ENCODE data around the gene NSMCE4A. TPM values are rescaled to one million over a fixed set of nuclear protein-coding genes. Genes with fewer than 3 reads are reported as not detected.
"Not testable (repeated sequence)": the region's sequence is repeated elsewhere in the genome, so short reads cannot be mapped to it uniquely, and the experiment has no call there.

Gene NSMCE4A
- total and polyA plus RNA-seq, 7 donors = 10.7 to 41.9 (median 15.3) TPM

GRCh38 chr10:122007415-122007814, 32.4 kb upstream of the NSMCE4A start:
- Histone ChIP-seq H3K27ac (peak overlapping the region; percentile 98), H3K9me3 (peaks cover under 1% of the 10 kb centered on the region), H3K36me3 (ENCODE audit: insufficient read depth in 1 of 2, low read depth in 1 of 2) (peaks cover 0 to 6% of the 10 kb centered on the region in 2 donors), H3K4me1 (peaks cover 55% of the 10 kb centered on the region), H3K4me3 (peak overlapping the region; percentile 9), H3K27me3 (ENCODE audit: insufficient read depth in 3 of 3, low read length in 2 of 3) (no peaks in the 10 kb centered on the region)
- TF ChIP-seq CTCF (IDR thresholded peaks at IDR 0.05) = no peak
- ATAC-seq (no peak), DNase-seq (no peak)
- WGBS, 3 donors = 19 to 48% (median 34%) methylated on average over 3 of the region's 3 CpGs
- intact Hi-C loops (cut with DNase I) = no loop called here

GRCh38 chr10:122001698-122002097, 26.7 kb upstream of the NSMCE4A start:
- Histone ChIP-seq H3K27me3 (ENCODE audit: insufficient read depth in 3 of 3, low read length in 2 of 3) (no peaks in the 10 kb centered on the region), H3K9me3 (peaks cover 10% of the 10 kb centered on the region), H3K4me1 (peaks cover 29% of the 10 kb centered on the region), H3K4me3 (no peak overlapping the region), H3K36me3 (ENCODE audit: insufficient read depth in 1 of 2, low read depth in 1 of 2) (peaks cover 0 to 12% of the 10 kb centered on the region in 2 donors), H3K27ac (peak overlapping the region; percentile 98)
- DNase-seq = no peak
- WGBS, 3 donors = 44 to 67% (median 49%) methylated on average over 1 of the region's 1 CpG
- intact Hi-C loops (cut with DNase I) = no loop called here
- TF ChIP-seq CTCF (IDR thresholded peaks at IDR 0.05) = no peak
- no peak for ATAC-seq

- TF ChIP-seq CTCF (IDR thresholded peaks at IDR 0.05) = no peak
- Histone ChIP-seq H3K27me3 (ENCODE audit: insufficient read depth in 3 of 3, low read length in 2 of 3) (no peaks in the 10 kb centered on the region), H3K9me3 (peaks cover 10% of the 10 kb centered on the region), H3K4me3 (peak overlapping the region; percentile 73), H3K27ac (peak overlapping the region; percentile 98), H3K36me3 (ENCODE audit: insufficient read depth in 1 of 2, low read depth in 1 of 2) (peaks cover 0 to 12% of the 10 kb centered on the region in 2 donors), H3K4me1 (peaks cover 29% of the 10 kb centered on the region)
- WGBS, 3 donors = 27 to 33% (median 30%) methylated on average over 4 of the region's 4 CpGs
- ATAC-seq (peak; percentile 55 to 70 (median 62)), DNase-seq (no peak)
- intact Hi-C loops (cut with DNase I) = loop anchor here in 1 of 2 donors (5.0 kb wide), 1 partner anchor 43 kb away; no protein-coding TSS in a partner anchor
Observed at GRCh38 chr10:121999301-121999700, 24.3 kb upstream of the NSMCE4A start.

GRCh38 chr10:121998462-121998861, 23.4 kb upstream of the NSMCE4A start:
- WGBS, 3 donors = 24 to 36% (median 28%) methylated on average over 6 of the region's 6 CpGs
- ATAC-seq (peak in 2 of 4 donors; percentile 11 to 32), DNase-seq (no peak)
- Histone ChIP-seq H3K4me3 (peak overlapping the region; percentile 73), H3K27ac (peak overlapping the region; percentile 98), H3K36me3 (ENCODE audit: insufficient read depth in 1 of 2, low read depth in 1 of 2) (peaks cover 0 to 12% of the 10 kb centered on the region in 2 donors), H3K27me3 (ENCODE audit: insufficient read depth in 3 of 3, low read length in 2 of 3) (no peaks in the 10 kb centered on the region), H3K4me1 (peaks cover 34% of the 10 kb centered on the region), H3K9me3 (peaks cover 10% of the 10 kb centered on the region)
- intact Hi-C loops (cut with DNase I) = loop anchor here in 1 of 2 donors (5.0 kb wide), 1 partner anchor 44 kb away; no protein-coding TSS in a partner anchor
- TF ChIP-seq CTCF (IDR thresholded peaks at IDR 0.05) = no peak

GRCh38 chr10:121994429-121994941, 19.5 kb upstream of the NSMCE4A start:
- peak overlapping the region; percentile 73 for H3K4me3 ChIP-seq
- H3K9me3 ChIP-seq = no peaks in the 10 kb centered on the region
- 10 to 28% (median 14%) methylated on average over 10 of the region's 10 CpGs for WGBS, 3 donors
- ATAC-seq (peak; percentile 68 to 81 (median 74)), DNase-seq (peak; percentile 52 to 87)
- H3K27ac ChIP-seq = peak overlapping the region; percentile 98
- intact Hi-C loops (cut with DNase I) = no loop called here
- H3K36me3 ChIP-seq (ENCODE audit: insufficient read depth in 1 of 2, low read depth in 1 of 2) = no peaks in the 10 kb centered on the region
- H3K27me3 ChIP-seq (ENCODE audit: insufficient read depth in 3 of 3, low read length in 2 of 3) = no peaks in the 10 kb centered on the region
- TF ChIP-seq CTCF (IDR thresholded peaks at IDR 0.05) = peak; percentile 8
- peaks cover 28% of the 10 kb centered on the region for H3K4me1 ChIP-seq

GRCh38 chr10:121991727-121992126, 16.7 kb upstream of the NSMCE4A start:
- 80 to 92% (median 92%) methylated on average over 4 of the region's 4 CpGs for WGBS, 3 donors

More at GRCh38 chr10:121991727-121992126, 16.7 kb upstream of the NSMCE4A start:
- ATAC-seq; H3K27me3 ChIP-seq (ENCODE audit: insufficient read depth in 3 of 3, low read length in 2 of 3); DNase-seq; H3K9me3 ChIP-seq; intact Hi-C loops (cut with DNase I); H3K4me3 ChIP-seq; H3K36me3 ChIP-seq (ENCODE audit: insufficient read depth in 1 of 2, low read depth in 1 of 2): not testable (repeated sequence)
- Histone ChIP-seq H3K4me1 (peaks cover 29% of the 10 kb centered on the region), H3K27ac (peak overlapping the region; percentile 98)
